K562 (cell line): ENCODE measurements around the gene SLC25A11. TPM values are rescaled to one million over a fixed set of nuclear protein-coding genes. Genes with fewer than 3 reads are reported as not detected.

Experiments
- ATF7 ChIP-seq: fragments of 450-650 bp; IDR thresholded peaks from 2 replicates; pipeline ENCODE4 v1.7.1; 2014; ENCODE audit warnings: mild to moderate bottlenecking, moderate library complexity
- CCNT2 ChIP-seq: IDR thresholded peaks from 2 replicates; pipeline ENCODE4 v1.6.1; 2011; ENCODE audit warnings: borderline replicate concordance, low read depth, mild to moderate bottlenecking, moderate library complexity, mixed read lengths, low read length; ENCODE audit not compliant: insufficient read length; ENCODE audit errors: extremely low read depth
- HNRNPK ChIP-seq: fragments of 200-400 bp; formaldehyde crosslinking; IDR thresholded peaks from one replicate; pipeline ENCODE4 v1.6.1; 2018; ENCODE audit warnings: mild to moderate bottlenecking, low read depth, low read length; ENCODE audit not compliant: poor library complexity, severe bottlenecking
- PHF21A ChIP-seq: fragments of 450-650 bp; IDR thresholded peaks from 2 replicates; pipeline ENCODE4 v1.6.1; 2017; ENCODE audit warnings: low read depth, borderline replicate concordance
- RAD21 ChIP-seq, 2 experiments: fragments of 250-450 bp in 1 of 2; fragments of 450-650 bp in 1 of 2; sonication (Bioruptor Pico) in 1 of 2; formaldehyde crosslinking in 1 of 2; IDR thresholded peaks in 1 of 2; conservative IDR thresholded peaks in 1 of 2; 2 replicates each; pipeline versions ENCODE4 v1.4.0 to v1.8.0; 2020 to 2022; ENCODE audit warnings: mild to moderate bottlenecking in 2 of 2, moderate library complexity in 1 of 2
- SMAD3 ChIP-seq: fragments of 450-650 bp; formaldehyde crosslinking; conservative IDR thresholded peaks from 2 replicates; pipeline ENCODE4 v1.4.0; 2020; ENCODE audit warnings: mild to moderate bottlenecking
- TGIF2 ChIP-seq: sonication (generic); formaldehyde crosslinking; IDR thresholded peaks from 2 replicates; pipeline ENCODE4 v1.8.1; 2022; ENCODE audit warnings: mild to moderate bottlenecking, missing genetic modification reagents, moderate library complexity
- ZNF766 ChIP-seq: fragments of 200-800 bp; sonication (Bioruptor generic); conservative IDR thresholded peaks from 2 replicates; pipeline ENCODE4 v1.6.1; 2016; ENCODE audit warnings: missing genetic modification characterization, missing compliant biosample characterization
- polyA plus RNA-seq, 8 experiments: library from polyadenylated mRNA; depleted of rRNA in 4 of 8; stranded (reverse) in 5 of 8; unstranded in 3 of 8; fragments of >200 nt; fragmentation: Nextera tagmentation in 2 of 8; fragmentation: Illumina TruSeq in 1 of 8; extraction: Ambion mirVana in 2 of 8; extraction: Trizol in 1 of 8; gene quantifications; 2 replicates each; pipeline versions ENCODE4 v1.2.1 to v1.2.3, GENCODE V29; 2011 to 2014; ENCODE audit warnings: inconsistent platforms in 1 of 8, missing spikeins in 1 of 8
- total RNA-seq, 7 experiments: library from RNA; depleted of rRNA in 6 of 7; stranded (reverse); fragments of >200 nt in 6 of 7; fragmentation: Illumina TruSeq in 2 of 7; extraction: Trizol in 2 of 7; gene quantifications; 2 replicates each; pipeline versions ENCODE4 v1.2.1 to v1.2.3, GENCODE V29; 2011 to 2021; ENCODE audit warnings: low replicate concordance in 1 of 7
- TF ChIP-seq, protein P1 (sequence below), 2 experiments: fragments of 450-650 bp; formaldehyde crosslinking in 1 of 2; IDR thresholded peaks; 2 replicates each; pipeline versions ENCODE4 v1.4.0 to v1.6.1; 2014 to 2020; ENCODE audit warnings: mild to moderate bottlenecking in 2 of 2, borderline replicate concordance in 1 of 2, low read depth in 1 of 2
- TF ChIP-seq, protein P2 (sequence below), 3 experiments: fragments of 200-800 bp in 1 of 3; sonication (Bioruptor generic) in 1 of 3; sonication (generic) in 1 of 3; formaldehyde crosslinking in 1 of 3; IDR thresholded peaks; 2 replicates each; pipeline versions ENCODE4 v1.6.1 to v1.8.0; 2016 to 2022; ENCODE audit warnings: mild to moderate bottlenecking in 2 of 3, missing compliant biosample characterization in 2 of 3, missing genetic modification characterization in 2 of 3, missing genetic modification reagents in 1 of 3
- TF ChIP-seq, protein P3 (sequence below): IDR thresholded peaks from 2 replicates; pipeline ENCODE4 v1.6.1; 2014; ENCODE audit warnings: antibody characterized with exemption
- TF ChIP-seq, protein P4 (sequence below), 3 experiments: IDR thresholded peaks in 2 of 3; conservative IDR thresholded peaks in 1 of 3; 2 replicates each; pipeline ENCODE4 v1.5.1; 2011 to 2012; ENCODE audit warnings: low read length in 3 of 3, mild to moderate bottlenecking in 3 of 3, control low read depth in 2 of 3, improper control_type of control experiment in 1 of 3, inconsistent platforms in 1 of 3, low read depth in 1 of 3, mixed read lengths in 1 of 3, moderate library complexity in 1 of 3; ENCODE audit not compliant: insufficient read depth in 2 of 3

SLC25A11 gene
- total and polyA plus RNA-seq, 9 of the 15 experiments (the other 6 are each of a cell fraction or from before 2014, with no cell fraction given), result 3.1 to 56.7 (median 32.9) TPM

DNA sequence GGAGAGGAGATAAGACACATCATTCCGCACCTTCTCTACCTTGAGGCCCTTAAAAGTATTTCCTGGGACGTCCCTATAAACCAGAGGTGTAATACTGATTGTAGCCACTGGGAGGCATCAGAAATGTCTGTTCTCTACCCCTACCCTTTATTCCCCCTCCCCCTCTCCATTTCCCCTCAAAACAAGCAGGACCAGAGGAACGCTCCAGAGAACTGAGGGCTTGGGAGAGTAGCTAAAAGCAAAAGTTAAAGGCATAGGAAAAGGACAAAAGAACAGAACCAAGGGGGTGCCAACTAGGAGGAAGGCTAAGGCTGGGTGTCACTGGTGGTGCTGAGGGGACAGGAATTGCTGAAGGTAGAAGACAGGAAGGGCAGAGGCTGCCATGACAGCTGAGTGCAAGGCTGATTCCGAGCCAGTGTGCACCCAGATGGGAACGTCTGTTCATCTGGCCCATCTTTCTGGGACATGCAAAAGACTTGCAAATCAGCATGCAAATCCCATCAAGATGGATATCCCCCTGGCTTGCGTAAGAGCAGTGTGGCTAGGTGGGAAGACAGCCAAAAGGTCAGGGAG, 40.9 kb upstream of the SLC25A11 start (continued):
- TF ChIP-seq, protein P1, sequence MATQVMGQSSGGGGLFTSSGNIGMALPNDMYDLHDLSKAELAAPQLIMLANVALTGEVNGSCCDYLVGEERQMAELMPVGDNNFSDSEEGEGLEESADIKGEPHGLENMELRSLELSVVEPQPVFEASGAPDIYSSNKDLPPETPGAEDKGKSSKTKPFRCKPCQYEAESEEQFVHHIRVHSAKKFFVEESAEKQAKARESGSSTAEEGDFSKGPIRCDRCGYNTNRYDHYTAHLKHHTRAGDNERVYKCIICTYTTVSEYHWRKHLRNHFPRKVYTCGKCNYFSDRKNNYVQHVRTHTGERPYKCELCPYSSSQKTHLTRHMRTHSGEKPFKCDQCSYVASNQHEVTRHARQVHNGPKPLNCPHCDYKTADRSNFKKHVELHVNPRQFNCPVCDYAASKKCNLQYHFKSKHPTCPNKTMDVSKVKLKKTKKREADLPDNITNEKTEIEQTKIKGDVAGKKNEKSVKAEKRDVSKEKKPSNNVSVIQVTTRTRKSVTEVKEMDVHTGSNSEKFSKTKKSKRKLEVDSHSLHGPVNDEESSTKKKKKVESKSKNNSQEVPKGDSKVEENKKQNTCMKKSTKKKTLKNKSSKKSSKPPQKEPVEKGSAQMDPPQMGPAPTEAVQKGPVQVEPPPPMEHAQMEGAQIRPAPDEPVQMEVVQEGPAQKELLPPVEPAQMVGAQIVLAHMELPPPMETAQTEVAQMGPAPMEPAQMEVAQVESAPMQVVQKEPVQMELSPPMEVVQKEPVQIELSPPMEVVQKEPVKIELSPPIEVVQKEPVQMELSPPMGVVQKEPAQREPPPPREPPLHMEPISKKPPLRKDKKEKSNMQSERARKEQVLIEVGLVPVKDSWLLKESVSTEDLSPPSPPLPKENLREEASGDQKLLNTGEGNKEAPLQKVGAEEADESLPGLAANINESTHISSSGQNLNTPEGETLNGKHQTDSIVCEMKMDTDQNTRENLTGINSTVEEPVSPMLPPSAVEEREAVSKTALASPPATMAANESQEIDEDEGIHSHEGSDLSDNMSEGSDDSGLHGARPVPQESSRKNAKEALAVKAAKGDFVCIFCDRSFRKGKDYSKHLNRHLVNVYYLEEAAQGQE (IDR thresholded peaks at IDR 0.05; ENCODE audit: borderline replicate concordance), result peak; percentile 41; the same call in 1 of the 2 replicates
- TF ChIP-seq, protein P1 (CRISPR knock-in tag; IDR thresholded peaks at IDR 0.05; ENCODE audit: low read depth), result no peak
- TF ChIP-seq SMAD3 (no peak), CCNT2 (no peak), ATF7 (no peak), RAD21 (CRISPR knock-in tag; conservative IDR thresholded peaks at IDR 0.05 in 1 of 2, IDR thresholded peaks at IDR 0.05 in 1 of 2) (peak in 1 of 2 experiments; percentile 52; a peak in 2 of 4 replicates), ZNF766 (CRISPR knock-in tag) (no peak), PHF21A (no peak), TGIF2 (no peak), HNRNPK (peak; percentile 86)
- TF ChIP-seq, protein P2, sequence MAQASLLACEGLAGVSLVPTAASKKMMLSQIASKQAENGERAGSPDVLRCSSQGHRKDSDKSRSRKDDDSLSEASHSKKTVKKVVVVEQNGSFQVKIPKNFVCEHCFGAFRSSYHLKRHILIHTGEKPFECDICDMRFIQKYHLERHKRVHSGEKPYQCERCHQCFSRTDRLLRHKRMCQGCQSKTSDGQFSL (CRISPR knock-in tag; IDR thresholded peaks at IDR 0.05), result no peak
- TF ChIP-seq, protein P2 (tag; IDR thresholded peaks at IDR 0.05), result no peak
- TF ChIP-seq, protein P3, sequence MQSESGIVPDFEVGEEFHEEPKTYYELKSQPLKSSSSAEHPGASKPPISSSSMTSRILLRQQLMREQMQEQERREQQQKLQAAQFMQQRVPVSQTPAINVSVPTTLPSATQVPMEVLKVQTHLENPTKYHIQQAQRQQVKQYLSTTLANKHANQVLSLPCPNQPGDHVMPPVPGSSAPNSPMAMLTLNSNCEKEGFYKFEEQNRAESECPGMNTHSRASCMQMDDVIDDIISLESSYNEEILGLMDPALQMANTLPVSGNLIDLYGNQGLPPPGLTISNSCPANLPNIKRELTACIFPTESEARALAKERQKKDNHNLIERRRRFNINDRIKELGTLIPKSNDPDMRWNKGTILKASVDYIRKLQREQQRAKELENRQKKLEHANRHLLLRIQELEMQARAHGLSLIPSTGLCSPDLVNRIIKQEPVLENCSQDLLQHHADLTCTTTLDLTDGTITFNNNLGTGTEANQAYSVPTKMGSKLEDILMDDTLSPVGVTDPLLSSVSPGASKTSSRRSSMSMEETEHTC, result no peak
- TF ChIP-seq, protein P4, sequence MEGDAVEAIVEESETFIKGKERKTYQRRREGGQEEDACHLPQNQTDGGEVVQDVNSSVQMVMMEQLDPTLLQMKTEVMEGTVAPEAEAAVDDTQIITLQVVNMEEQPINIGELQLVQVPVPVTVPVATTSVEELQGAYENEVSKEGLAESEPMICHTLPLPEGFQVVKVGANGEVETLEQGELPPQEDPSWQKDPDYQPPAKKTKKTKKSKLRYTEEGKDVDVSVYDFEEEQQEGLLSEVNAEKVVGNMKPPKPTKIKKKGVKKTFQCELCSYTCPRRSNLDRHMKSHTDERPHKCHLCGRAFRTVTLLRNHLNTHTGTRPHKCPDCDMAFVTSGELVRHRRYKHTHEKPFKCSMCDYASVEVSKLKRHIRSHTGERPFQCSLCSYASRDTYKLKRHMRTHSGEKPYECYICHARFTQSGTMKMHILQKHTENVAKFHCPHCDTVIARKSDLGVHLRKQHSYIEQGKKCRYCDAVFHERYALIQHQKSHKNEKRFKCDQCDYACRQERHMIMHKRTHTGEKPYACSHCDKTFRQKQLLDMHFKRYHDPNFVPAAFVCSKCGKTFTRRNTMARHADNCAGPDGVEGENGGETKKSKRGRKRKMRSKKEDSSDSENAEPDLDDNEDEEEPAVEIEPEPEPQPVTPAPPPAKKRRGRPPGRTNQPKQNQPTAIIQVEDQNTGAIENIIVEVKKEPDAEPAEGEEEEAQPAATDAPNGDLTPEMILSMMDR (IDR thresholded peaks at IDR 0.05 in 2 of 3, conservative IDR thresholded peaks at IDR 0.05 in 1 of 3; ENCODE audit: insufficient read depth in 2 of 3, low read depth in 1 of 3, low read length in 3 of 3), result peak; percentile 54 to 64 (median 60); a peak in 5 of 6 replicates
